Measurements from ENCODE around the gene TAS2R41.

Gene TAS2R41

DNA sequence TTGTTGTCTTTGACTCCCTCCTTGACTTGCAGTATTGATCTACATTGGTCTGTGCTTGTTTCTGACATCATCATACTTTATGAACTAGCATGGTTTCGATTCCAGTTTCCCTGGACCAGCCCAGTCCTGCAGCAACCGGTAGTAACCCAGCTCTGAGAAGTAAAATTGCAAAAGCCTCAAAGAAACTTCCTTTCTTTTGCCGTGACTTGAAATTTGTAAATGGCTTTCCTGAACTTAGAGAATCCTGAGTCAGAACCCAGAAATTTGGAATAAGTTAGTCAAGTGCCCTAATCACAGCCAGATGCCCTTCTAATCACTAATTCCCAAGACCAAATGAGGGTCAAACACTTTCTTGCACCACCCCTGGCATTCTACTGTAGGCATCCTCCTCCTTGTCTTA, 19.4 kb upstream of the TAS2R41 start:
- H3F3A ChIP-seq (ENCODE audit: control insufficient read depth, insufficient read depth), result no peaks in the 10 kb centered on the region
- no peak overlapping the region for H3K4me3 ChIP-seq (ENCODE audit: low read length)
- H3K9me3 ChIP-seq (ENCODE audit: control insufficient read depth, insufficient read depth, low read length), result peaks cover 6% of the 10 kb centered on the region; the same call in 1 of the 2 replicates
- no peaks in the 10 kb centered on the region for H4K20me1 ChIP-seq (ENCODE audit: control insufficient read depth, insufficient read depth, low read depth, low read length)
- no peaks in the 10 kb centered on the region for H3K4me1 ChIP-seq (ENCODE audit: control insufficient read depth, low read length)
- H3K4me2 ChIP-seq (ENCODE audit: low read length), result no peak overlapping the region
- H3K79me2 ChIP-seq (ENCODE audit: control insufficient read depth, low read length), result no peaks in the 10 kb centered on the region
- TF ChIP-seq EZH2phosphoT487 (IDR thresholded peaks at IDR 0.05; ENCODE audit: borderline replicate concordance, low read length), result no peak
- TF ChIP-seq, protein P1, sequence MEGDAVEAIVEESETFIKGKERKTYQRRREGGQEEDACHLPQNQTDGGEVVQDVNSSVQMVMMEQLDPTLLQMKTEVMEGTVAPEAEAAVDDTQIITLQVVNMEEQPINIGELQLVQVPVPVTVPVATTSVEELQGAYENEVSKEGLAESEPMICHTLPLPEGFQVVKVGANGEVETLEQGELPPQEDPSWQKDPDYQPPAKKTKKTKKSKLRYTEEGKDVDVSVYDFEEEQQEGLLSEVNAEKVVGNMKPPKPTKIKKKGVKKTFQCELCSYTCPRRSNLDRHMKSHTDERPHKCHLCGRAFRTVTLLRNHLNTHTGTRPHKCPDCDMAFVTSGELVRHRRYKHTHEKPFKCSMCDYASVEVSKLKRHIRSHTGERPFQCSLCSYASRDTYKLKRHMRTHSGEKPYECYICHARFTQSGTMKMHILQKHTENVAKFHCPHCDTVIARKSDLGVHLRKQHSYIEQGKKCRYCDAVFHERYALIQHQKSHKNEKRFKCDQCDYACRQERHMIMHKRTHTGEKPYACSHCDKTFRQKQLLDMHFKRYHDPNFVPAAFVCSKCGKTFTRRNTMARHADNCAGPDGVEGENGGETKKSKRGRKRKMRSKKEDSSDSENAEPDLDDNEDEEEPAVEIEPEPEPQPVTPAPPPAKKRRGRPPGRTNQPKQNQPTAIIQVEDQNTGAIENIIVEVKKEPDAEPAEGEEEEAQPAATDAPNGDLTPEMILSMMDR (IDR thresholded peaks at IDR 0.05; ENCODE audit: low read depth, low read length, poor library complexity, severe bottlenecking), result no peak
- no peaks in the 10 kb centered on the region for H3K36me3 ChIP-seq (ENCODE audit: control insufficient read depth, low read length)
- H3K27ac ChIP-seq (ENCODE audit: low read depth, low read length), result no peak overlapping the region
- peaks cover 6% of the 10 kb centered on the region; the same call in 1 of the 2 replicates for H3K27me3 ChIP-seq (ENCODE audit: control insufficient read depth, low read length)
- no peaks in the 10 kb centered on the region for H3K9me2 ChIP-seq (replicated peaks; ENCODE audit: control insufficient read depth, low read length)

GRCh38 chr7:143458681-143459080, 19.0 kb upstream of the TAS2R41 start:
- no peaks in the 10 kb centered on the region for H3K9me2 ChIP-seq (replicated peaks; ENCODE audit: control insufficient read depth, low read length)
- H3K27me3 ChIP-seq (ENCODE audit: control insufficient read depth, low read length), result peaks cover 6% of the 10 kb centered on the region; the same call in 1 of the 2 replicates
- H3K79me2 ChIP-seq (ENCODE audit: control insufficient read depth, low read length), result no peaks in the 10 kb centered on the region
- no peaks in the 10 kb centered on the region for H4K20me1 ChIP-seq (ENCODE audit: control insufficient read depth, insufficient read depth, low read depth, low read length)
- TF ChIP-seq, protein P1 (IDR thresholded peaks at IDR 0.05; ENCODE audit: low read depth, low read length, poor library complexity, severe bottlenecking), result no peak
- no peaks in the 10 kb centered on the region for H3K4me1 ChIP-seq (ENCODE audit: control insufficient read depth, low read length)
- no peaks in the 10 kb centered on the region for H3F3A ChIP-seq (ENCODE audit: control insufficient read depth, insufficient read depth)
- peaks cover 6% of the 10 kb centered on the region; the same call in 1 of the 2 replicates for H3K9me3 ChIP-seq (ENCODE audit: control insufficient read depth, insufficient read depth, low read length)
- no peak overlapping the region for H3K27ac ChIP-seq (ENCODE audit: low read depth, low read length)
- H3K4me3 ChIP-seq (ENCODE audit: low read length), result no peak overlapping the region
- H3K36me3 ChIP-seq (ENCODE audit: control insufficient read depth, low read length), result no peaks in the 10 kb centered on the region
- H3K4me2 ChIP-seq (ENCODE audit: low read length), result no peak overlapping the region

DNA sequence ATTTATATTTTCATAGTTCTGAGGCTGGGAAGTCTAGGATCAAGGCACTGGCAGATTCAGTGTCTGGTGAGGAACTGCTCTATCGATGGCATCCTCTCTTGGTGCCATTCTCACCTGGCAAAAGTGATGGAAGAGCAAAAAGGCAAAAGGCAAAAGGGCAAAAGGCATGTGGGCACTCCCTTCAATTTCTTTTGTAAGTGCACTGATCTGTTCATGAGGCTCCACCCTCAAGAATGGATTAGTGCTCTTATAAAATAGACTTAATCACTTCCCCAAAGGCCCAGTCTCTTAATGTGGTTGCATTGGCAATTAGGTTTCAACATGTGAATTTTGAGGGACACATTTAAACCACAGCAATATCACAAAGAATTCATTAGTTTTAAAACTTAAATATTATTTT, 18.3 kb upstream of the TAS2R41 start:
- H3K27me3 ChIP-seq (ENCODE audit: control insufficient read depth, low read length), result peaks cover 6% of the 10 kb centered on the region; the same call in 1 of the 2 replicates
- H3K27ac ChIP-seq (ENCODE audit: low read depth, low read length), result no peak overlapping the region
- no peaks in the 10 kb centered on the region for H3K79me2 ChIP-seq (ENCODE audit: control insufficient read depth, low read length)
- TF ChIP-seq, protein P1 (IDR thresholded peaks at IDR 0.05; ENCODE audit: low read depth, low read length, poor library complexity, severe bottlenecking), result no peak
- TF ChIP-seq EZH2phosphoT487 (IDR thresholded peaks at IDR 0.05; ENCODE audit: borderline replicate concordance, low read length), result no peak
- H3K4me1 ChIP-seq (ENCODE audit: control insufficient read depth, low read length), result no peaks in the 10 kb centered on the region
- no peaks in the 10 kb centered on the region for H3K36me3 ChIP-seq (ENCODE audit: control insufficient read depth, low read length)
- H3F3A ChIP-seq (ENCODE audit: control insufficient read depth, insufficient read depth), result no peaks in the 10 kb centered on the region
- no peak overlapping the region for H3K4me2 ChIP-seq (ENCODE audit: low read length)
- H3K9me3 ChIP-seq (ENCODE audit: control insufficient read depth, insufficient read depth, low read length), result peaks cover 6% of the 10 kb centered on the region; the same call in 1 of the 2 replicates
- no peaks in the 10 kb centered on the region for H4K20me1 ChIP-seq (ENCODE audit: control insufficient read depth, insufficient read depth, low read depth, low read length)
- no peak overlapping the region for H3K4me3 ChIP-seq (ENCODE audit: low read length)
- no peaks in the 10 kb centered on the region for H3K9me2 ChIP-seq (replicated peaks; ENCODE audit: control insufficient read depth, low read length)
